ENCODE results near the gene DSCAM. TPM values are rescaled to one million over a fixed set of nuclear protein-coding genes. Genes with fewer than 3 reads are reported as not detected.
A peak's percentile ranks its signal among the peaks of the same experiment; 100 is the strongest.

DSCAM gene
- total RNA-seq, 6 experiments from 2014 or later: 1.0 to 1.3 (median 1.1) TPM

DNA sequence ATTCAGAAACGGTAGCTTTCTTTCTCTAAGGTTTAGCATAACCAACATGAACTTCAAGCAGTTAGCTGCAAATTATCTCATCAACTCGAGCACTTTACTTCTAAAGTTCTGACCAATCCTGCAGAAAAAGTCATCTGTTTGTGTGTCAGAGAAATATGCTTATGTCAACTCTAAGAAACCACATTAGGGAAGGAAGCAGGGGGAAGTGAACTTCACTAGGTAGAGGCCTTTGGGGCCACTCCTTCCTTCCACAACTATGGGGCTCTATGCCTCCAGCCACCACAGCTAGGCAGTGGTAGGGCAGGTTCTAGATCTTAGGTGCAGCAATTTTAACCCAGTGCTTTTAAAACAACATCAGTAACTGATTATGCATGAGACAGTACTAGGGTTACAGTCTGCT, 375.9 kb downstream of the DSCAM start:
- TF ChIP-seq, protein P1, sequence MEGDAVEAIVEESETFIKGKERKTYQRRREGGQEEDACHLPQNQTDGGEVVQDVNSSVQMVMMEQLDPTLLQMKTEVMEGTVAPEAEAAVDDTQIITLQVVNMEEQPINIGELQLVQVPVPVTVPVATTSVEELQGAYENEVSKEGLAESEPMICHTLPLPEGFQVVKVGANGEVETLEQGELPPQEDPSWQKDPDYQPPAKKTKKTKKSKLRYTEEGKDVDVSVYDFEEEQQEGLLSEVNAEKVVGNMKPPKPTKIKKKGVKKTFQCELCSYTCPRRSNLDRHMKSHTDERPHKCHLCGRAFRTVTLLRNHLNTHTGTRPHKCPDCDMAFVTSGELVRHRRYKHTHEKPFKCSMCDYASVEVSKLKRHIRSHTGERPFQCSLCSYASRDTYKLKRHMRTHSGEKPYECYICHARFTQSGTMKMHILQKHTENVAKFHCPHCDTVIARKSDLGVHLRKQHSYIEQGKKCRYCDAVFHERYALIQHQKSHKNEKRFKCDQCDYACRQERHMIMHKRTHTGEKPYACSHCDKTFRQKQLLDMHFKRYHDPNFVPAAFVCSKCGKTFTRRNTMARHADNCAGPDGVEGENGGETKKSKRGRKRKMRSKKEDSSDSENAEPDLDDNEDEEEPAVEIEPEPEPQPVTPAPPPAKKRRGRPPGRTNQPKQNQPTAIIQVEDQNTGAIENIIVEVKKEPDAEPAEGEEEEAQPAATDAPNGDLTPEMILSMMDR (IDR thresholded peaks at IDR 0.05): no peak
- H3K27ac Mint-ChIP-seq: no peak overlapping the region
- no peaks in the 10 kb centered on the region for H3K36me3 Mint-ChIP-seq (ENCODE audit: low read depth)
- H3K9me3 Mint-ChIP-seq: peaks cover 12% of the 10 kb centered on the region
- H3K27me3 Mint-ChIP-seq (ENCODE audit: insufficient read depth): no peaks in the 10 kb centered on the region; the same call in 1 of the 2 replicates
- peaks cover 24% of the 10 kb centered on the region for H3K4me1 Mint-ChIP-seq (ENCODE audit: low read depth)
- no peak for DNase-seq
- no peak overlapping the region for H3K4me3 Mint-ChIP-seq

DNA sequence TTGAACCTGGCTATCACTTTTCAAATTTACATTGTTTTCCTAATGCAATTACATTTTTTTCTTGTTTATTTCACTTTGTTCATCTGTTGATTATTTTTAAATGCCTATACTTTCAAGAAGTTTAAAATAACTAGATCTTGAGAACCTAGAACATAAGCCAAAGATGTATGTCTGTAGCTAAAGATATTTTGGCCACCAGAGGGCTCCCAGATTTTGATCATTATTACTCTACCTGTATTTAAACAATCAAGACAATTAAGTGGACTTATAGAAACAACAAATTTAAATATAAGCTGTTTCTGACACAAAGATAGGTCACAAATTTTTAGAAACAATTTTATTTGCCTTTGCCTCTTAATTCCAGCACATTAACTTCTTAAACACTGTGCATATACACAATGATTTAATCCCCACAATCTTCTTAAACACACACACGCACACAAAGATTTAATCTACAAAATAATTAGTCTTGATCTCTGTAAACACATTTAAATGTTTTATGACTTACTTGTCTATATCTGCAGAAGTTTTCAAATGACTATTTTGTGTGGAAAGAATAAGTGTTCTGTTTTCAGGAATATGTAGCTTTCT, 380.0 kb downstream of the DSCAM start:
- Mint-ChIP-seq H3K27ac (no peak overlapping the region), H3K27me3 (ENCODE audit: insufficient read depth) (no peaks in the 10 kb centered on the region; the same call in 1 of the 2 replicates), H3K4me3 (no peak overlapping the region), H3K9me3 (peaks cover 12% of the 10 kb centered on the region), H3K4me1 (ENCODE audit: low read depth) (peaks cover 22% of the 10 kb centered on the region), H3K36me3 (ENCODE audit: low read depth) (no peaks in the 10 kb centered on the region)
- TF ChIP-seq, protein P1 (IDR thresholded peaks at IDR 0.05): peak; percentile 81
- DNase-seq: peak; percentile 23

GRCh38 chr21:40465382-40465781, 381.6 kb downstream of the DSCAM start:
- TF ChIP-seq, protein P1 (IDR thresholded peaks at IDR 0.05): no peak
- H3K27me3 Mint-ChIP-seq (ENCODE audit: insufficient read depth): no peaks in the 10 kb centered on the region; the same call in 1 of the 2 replicates
- DNase-seq: no peak
- H3K9me3 Mint-ChIP-seq: peaks cover 10% of the 10 kb centered on the region
- H3K4me1 Mint-ChIP-seq (ENCODE audit: low read depth): peaks cover 10% of the 10 kb centered on the region
- no peaks in the 10 kb centered on the region for H3K36me3 Mint-ChIP-seq (ENCODE audit: low read depth)
- no peak overlapping the region for H3K27ac Mint-ChIP-seq
- no peak overlapping the region for H3K4me3 Mint-ChIP-seq

DNA sequence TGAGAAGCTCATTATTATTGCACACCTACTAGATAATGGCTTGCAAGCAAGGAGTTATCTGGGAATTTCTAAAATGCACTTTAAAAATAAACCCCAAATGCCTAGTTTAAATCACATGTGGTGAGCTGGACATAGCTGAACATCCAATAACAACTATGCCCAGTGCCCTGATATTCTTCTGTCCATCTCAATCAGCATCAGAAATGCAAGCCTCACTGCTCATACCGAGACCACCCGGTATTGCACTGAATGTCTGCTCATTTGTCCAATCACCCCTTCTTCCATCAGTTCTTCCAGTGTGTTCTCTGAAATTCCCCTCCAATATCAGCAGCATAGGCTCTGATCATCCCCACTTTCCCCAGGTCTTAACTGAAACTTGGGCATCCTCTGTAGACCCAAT, 383.8 kb downstream of the DSCAM start:
- Mint-ChIP-seq H3K36me3 (ENCODE audit: low read depth) (no peaks in the 10 kb centered on the region), H3K9me3 (peaks cover 8% of the 10 kb centered on the region), H3K27ac (no peak overlapping the region), H3K27me3 (ENCODE audit: insufficient read depth) (no peaks in the 10 kb centered on the region; the same call in 1 of the 2 replicates), H3K4me3 (no peak overlapping the region), H3K4me1 (ENCODE audit: low read depth) (peaks cover 5% of the 10 kb centered on the region)
- TF ChIP-seq, protein P1 (IDR thresholded peaks at IDR 0.05): no peak
- DNase-seq: no peak

GRCh38 chr21:40461008-40461407, 385.9 kb downstream of the DSCAM start:
- no peaks in the 10 kb centered on the region; the same call in 1 of the 2 replicates for H3K27me3 Mint-ChIP-seq (ENCODE audit: insufficient read depth)
- no peak overlapping the region for H3K4me3 Mint-ChIP-seq
- TF ChIP-seq, protein P1 (IDR thresholded peaks at IDR 0.05): no peak
- peaks cover 5% of the 10 kb centered on the region; the same call in 1 of the 2 replicates for H3K4me1 Mint-ChIP-seq (ENCODE audit: low read depth)
- no peak overlapping the region for H3K27ac Mint-ChIP-seq
- H3K9me3 Mint-ChIP-seq: peaks cover 5% of the 10 kb centered on the region
- no peaks in the 10 kb centered on the region for H3K36me3 Mint-ChIP-seq (ENCODE audit: low read depth)
- DNase-seq: no peak

All from HFFc6 (cell line).